NCI-H1417 treated with DMSO at 0.1 percent for 48 hours (cell line): ENCODE results near the gene ZNF615.
"Not testable (repeated sequence)": the region's sequence is repeated elsewhere in the genome, so short reads cannot be mapped to it uniquely, and the experiment has no call there.

Experiments used
- DNase-seq: peaks from one replicate; lab custom pipeline; 2025; lab: John Stamatoyannopoulos, UW

Gene ZNF615

GRCh38 chr19:51980116-51980736 is 27.8 kb downstream of the ZNF615 start:
- no peak for DNase-seq

DNA sequence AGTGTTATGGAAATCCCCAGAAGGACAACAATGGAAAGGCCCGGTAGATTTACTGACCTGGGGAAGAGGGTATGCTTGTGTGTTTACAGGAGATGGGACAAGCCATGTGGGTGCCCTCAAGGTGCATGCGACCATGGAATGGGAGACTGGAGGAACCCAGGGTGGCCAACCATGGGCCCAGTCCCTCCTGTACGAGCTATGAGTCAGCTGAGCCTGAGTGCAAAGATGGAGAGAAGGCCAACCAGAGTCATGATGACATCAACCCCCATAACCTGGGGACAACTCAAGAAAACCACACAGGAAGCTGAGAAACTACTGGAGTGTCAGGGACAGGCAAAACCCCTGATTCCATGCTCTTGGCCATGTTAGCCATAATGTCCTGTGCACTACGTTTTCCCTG is 29.1 kb downstream of the ZNF615 start:
- no peak for DNase-seq

- DNase-seq, result no peak
These were observed 30.7 kb downstream of the ZNF615 start for GRCh38 chr19:51977346-51977745.

- DNase-seq, result no peak
These were observed 31.2 kb downstream of the ZNF615 start for GRCh38 chr19:51976852-51977251.

DNA sequence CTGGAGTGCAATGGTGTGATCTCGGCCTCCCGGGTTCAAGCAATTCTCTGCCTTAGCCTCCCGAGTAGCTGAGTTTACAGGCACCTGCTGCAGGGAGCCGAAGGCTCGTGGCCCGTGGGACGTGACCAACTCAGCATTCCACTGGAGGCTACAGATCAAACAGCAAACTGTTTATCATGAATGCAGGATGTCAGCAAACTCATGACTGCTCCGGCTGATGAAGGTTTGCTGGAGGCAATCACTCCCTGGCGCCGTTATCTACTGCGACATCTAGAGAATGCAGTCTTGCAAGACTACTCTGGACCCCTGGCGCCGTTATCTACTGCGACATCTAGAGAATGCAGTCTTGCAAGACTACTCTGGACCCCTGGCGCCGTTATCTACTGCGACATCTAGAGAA is 32.2 kb downstream of the ZNF615 start:
- not testable (repeated sequence) for DNase-seq

GRCh38 chr19:51971624-51972023 is 36.4 kb downstream of the ZNF615 start:
- DNase-seq, result no peak

GRCh38 chr19:51970718-51971117 is 37.3 kb downstream of the ZNF615 start:
- DNase-seq, result no peak

DNA sequence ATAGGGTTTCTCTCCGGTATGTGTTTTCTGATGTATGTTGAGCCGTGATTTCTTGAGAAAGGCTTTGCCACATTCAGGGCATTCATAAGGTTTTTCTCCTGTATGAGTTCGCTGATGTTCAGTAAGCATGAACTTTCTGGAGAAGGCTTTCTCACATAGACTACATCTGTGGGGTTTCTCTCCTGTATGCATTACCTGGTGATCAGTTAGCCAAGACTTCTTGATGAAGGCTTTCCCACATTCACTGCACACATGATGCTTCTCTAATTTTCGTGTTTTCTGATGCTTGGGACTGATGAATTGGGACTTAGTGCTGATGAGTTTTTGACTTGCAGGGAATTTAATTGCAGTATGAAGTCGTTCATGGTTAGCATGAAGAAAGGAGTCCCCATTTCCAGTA is 42.4 kb downstream of the ZNF615 start:
- DNase-seq, result no peak

GRCh38 chr19:51960621-51961233 is 47.3 kb downstream of the ZNF615 start:
- not testable (repeated sequence) for DNase-seq

GRCh38 chr19:51959791-51960190 is 48.2 kb downstream of the ZNF615 start:
- DNase-seq, result no peak

DNA sequence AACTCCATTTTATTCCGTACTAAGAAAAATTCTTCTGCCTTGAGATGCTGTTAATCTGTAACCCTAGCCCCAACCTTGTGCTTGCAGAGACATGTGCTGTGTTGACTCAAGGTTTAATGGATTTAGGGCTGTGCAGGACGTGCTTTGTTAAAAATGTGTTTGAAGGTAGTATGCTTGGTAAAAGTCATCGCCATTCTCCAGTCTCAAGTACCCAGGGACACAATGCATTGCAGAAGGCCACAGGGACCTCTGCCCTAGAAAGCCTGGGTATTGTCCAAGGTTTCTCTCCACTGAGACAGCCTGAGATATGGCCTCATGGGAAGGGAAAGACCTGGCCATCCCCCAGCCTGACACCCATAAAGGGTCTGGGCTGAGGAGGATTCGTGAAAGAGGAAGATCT is 50.2 kb downstream of the ZNF615 start:
- DNase-seq, result not testable (repeated sequence)

DNA sequence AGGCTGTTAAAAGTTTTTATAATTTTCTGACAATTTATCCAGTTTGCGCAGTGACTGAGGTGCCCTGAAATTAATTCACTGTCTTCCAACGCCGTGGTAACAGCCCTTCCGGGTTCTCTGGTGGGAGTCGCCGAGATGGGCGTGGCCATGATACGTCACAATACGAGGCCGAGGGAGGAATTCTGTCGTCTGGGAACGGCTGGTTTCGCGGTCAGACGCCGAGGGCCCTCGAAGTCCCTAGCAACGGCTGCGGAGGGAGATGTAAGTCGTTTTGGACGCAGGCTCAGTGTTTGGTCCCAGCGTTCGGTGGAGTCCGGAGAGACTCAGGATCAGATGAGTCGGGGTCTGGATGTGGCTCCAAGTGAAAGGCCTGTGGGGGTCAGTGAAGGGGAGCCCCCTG is 59.0 kb downstream of the ZNF615 start:
- no peak for DNase-seq

DNA sequence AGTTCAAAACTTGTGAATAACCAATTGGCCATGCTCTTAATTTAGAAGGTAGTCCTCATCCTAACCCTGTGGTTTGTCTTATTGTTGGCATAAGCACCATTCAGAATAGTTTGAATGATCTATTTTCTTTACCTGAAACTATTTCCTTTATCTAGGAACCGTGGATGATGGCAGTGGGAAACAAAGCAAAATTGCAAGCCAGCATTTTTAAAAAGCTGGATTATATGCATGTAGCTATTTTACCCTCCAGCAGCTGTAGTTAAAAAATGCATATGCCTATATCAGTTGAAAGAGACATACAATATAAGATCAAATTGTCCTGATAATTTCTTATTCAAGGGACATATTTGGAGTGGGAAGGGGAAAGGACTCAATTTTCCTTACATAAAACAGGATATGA is 61.4 kb downstream of the ZNF615 start:
- no peak for DNase-seq

- no peak for DNase-seq
These were observed 63.0 kb downstream of the ZNF615 start for GRCh38 chr19:51944798-51945552.
